IPS-NIHi7 (cell line): ENCODE measurements around the gene KAT2A.

ENCODE experiments used
- DNase-seq: peaks from one replicate; pipeline ENCODE4 v3.0.0; 2012; ENCODE audit warnings: mixed read lengths; ENCODE audit errors: extremely low spot score

KAT2A gene

DNA sequence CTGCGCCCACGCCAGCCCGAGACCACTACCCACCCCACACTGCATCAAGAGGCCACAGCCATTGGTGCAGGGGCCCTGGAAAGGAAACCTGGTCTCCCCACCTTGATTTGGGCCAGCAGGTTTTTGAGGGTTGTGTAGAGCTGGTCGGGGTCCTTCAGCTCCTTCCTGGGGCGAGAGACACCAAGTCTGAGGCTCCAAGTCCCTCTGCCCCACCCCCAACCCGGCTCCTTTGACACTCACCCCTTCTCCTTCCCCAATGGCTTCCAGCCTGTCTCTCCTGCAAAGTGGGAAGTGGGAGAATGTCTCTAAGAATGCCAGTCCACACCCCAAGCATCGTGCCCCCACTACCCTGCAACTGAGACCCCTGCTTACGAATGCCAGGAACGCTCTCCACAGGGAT is 7.0 kb downstream of the KAT2A start:
- no peak for DNase-seq

GRCh38 chr17:42113293-42114069 is 7.7 kb downstream of the KAT2A start:
- no peak for DNase-seq

GRCh38 chr17:42112552-42113176 is 8.5 kb downstream of the KAT2A start, which contains the start of gene DHX58:
TSS of gene DHX58 (minus strand) at chr17:42112714. CDS start at chr17:42111892, 822 bp downstream.
- no peak for DNase-seq

- no peak for DNase-seq
Observed at GRCh38 chr17:42111871-42112551, 9.2 kb downstream of the KAT2A start.

- DNase-seq = no peak
Observed at GRCh38 chr17:42111265-42111636, 9.9 kb downstream of the KAT2A start.

GRCh38 chr17:42110301-42111264 is 10.6 kb downstream of the KAT2A start:
- no peak for DNase-seq

DNA sequence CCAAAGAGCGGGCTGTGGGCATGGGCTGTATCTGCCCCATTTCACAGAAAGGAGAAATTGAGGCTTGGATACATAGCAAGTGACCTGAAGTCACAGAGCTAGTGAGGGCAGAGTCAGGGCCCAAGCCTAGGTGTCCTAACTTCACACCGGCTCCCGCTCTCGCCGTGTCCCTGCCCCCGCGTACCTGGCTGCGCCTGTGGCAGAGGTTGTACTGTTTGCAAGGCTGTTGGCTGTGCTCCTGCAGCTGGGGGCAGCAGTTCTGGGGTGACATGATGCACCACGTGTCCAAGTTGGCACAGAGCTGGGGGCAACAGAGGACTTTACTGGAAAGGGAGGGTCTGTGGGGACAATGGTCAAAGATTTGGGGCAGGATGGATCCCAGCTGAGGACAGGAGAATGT is 12.1 kb downstream of the KAT2A start:
- no peak for DNase-seq

DNA sequence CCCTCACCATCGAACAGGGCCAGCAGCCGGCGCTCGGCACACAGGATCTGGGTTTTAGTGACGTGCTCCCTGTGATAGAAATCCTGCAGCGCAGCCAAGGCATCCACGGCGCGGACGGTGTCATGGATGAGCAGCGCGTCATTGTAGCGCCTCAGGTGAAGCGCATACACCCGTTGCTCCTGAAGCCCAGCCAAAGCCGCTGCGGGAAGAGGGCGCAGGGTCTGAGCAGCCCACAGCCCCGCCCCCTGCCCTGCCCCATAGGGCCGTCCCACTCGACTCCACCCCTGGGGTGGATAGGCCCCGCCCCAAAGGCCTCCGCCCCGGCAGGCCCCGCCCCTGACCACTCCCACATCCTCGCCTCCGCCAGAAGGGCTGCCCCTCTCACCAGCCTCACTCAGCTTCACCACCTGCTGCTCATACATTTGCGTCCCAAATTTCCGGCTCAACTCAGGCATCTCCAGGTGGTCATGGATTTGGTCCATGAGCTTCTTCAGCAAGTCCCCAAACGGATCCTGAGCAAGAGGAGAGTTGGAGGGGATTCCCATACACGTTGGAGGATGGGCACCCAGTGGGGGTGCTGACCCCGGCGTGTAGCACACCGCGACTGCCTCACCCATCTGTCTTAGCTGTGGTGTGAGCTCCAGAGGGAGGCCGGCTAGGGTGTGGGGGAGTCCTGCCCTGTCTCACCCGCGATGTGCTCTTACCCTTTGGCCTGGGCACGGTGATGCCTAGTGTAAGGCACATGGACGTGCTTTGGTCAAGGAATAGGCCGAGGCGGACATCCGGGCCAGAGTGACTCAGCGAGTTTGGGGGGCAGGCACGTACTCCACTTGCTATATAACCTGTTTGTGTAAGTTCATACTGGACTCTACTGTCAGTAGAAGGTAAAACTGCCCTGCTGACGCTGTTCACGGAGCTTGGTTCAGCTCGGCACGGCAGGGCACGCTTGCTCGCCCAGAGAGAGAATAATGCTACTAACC is 13.3 kb downstream of the KAT2A start:
- DNase-seq = peak; percentile 100

DNA sequence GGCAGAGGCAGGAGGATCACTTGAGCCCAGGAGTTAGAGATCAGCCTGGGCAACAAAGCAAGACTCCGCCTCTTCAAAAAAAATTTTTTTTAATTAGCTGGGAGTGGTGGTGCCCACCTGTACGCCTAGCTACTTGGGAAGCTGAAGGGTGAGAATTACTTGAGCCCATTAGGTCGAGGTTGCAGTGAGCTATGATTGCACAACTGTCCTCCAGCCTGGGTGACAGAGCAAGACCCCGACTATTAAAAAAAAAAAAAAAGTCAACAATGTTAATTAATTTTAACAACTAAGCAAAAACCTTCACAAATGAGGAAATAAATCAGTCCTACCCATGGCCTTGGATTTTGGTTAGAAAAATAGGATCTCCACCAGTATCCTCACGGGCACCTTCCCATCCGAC is 14.0 kb downstream of the KAT2A start:
- DNase-seq = no peak

DNA sequence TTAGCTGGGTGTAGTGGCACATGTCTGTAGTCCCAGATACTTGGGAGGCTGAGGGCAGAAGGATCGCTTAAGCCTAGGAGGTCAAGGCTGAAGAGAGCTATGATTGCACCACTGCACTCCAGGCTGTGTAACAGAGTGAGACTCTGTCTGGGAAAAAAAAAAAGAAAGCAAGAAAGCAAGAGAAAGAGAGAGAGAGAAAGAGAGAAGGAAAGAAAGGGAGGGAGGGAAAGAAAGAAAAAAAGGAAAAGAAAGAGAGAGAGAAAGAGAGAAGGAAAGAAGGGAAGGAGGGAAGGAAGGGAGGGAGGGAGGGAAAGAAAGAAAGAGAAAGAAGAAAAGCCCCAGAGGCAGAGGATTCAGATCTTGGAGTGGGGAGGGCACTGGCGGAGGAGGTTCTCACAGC is 15.2 kb downstream of the KAT2A start:
- DNase-seq = no peak

GRCh38 chr17:42104264-42104663 is 16.9 kb downstream of the KAT2A start:
- no peak for DNase-seq

- DNase-seq = no peak
Observed at GRCh38 chr17:42103221-42103954, 17.8 kb downstream of the KAT2A start.

DNA sequence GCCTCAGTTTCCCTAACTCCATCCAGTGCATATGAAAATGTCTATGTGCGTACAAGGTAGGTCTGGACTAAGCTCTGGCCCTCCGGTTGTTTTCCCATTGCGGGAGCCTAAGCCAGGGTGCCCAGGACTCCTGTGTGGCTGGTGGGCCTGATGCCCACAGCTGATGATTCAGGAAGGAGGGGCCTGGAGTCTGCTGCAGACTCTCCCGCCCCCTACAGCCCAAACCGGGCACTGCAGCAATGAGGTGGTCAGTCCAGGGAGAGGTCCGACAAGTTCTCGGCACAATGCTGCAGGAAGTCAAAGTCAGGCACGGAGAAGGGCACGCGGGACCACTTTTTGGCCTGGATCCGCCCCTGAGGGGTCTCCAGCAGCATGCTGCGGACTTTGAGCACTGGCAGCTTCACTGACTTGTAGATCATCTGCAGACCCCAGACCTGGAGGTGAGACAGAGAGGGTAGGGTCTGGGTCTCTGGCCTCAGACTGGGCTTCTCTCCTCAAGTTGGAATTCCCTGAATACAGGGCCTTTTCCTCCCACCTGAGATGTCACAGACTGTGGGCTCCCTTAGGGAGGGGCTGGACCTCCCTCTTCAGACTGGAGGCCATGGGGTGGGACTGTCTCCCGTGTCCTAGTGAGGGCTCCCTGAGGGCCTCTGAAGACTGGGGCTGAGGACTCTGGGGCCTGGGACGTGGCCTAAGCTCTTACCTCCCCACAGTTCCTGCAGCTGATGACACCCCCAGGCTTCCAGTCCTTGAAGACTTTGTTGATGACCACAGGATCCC is 19.5 kb downstream of the KAT2A start:
- peak; percentile 93 for DNase-seq

DNA sequence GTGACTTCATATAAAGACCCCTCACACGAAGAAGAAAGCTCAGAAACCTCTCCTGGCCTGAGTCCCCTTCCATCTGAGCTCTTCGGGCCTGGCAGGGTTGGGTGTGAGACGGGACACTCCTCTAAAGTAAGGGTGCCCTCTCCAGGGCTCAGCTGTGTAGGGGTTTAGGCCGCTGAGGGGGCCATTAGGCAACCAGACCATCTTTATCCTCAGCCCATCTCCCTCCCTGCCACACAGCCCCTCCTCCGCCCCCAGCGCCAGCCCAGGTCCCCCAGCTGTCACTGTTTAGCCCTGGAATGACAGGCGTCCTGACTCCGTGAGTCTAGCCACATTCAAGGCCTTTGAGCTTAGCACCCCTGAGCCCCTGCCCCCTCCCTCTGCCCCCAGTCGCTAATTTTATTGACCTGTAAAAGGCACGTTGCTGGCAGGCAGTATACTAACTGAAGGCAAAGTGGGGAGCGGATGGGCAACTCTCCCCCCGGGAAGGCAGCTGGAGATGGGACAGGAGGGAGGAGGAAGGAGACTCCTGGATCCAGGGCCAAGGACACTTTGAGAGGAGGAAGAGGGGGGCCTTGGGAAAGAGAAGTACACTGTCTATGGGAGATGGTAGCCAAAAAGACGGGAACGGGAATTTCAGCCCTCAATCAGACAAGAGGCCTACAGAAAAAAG is 22.3 kb downstream of the KAT2A start:
- DNase-seq = no peak

DNA sequence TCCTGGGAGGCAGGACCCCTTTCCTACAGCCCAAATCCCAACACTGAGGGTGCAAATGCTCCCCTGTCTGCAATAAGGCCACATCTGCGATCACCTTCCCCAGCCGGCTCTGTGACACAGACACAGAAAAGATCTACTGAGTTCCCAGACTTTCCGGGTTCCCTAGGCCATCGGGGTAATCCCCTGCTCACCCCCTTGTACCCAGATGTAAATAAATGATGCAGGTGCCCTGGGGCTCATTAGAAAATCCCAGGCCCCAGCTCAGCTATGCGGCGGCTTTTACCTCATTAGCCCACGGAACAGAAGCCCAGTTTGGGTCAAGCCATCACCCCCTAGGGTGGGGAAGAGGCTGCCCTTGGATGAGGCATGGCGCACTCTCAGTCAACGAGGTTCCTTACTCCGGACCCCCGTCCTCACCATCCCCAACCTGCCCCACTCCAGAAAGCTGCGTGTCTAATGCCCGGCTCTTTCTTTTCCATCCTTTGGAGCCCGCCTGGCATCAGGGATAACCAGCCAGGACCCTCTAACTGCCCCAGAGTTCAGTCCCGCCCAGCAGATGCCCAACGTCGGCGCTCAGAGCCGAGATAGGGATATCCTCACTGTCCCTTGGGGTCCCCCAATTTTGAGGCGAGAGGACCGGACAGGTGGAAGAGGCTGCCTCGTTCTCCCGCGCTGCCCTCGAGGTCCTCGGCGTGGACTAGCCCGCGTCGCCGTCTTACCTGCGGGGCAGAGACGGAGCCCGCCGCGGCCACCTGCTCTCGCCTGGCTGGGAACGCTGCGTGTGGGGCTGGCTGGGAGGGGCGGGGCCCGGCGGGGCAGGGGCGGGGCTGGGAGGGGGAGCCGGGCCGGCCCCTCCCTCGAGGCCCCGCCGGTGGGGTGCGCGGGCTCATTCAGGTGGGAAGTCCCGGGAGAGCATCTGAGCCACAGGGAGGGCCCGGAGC is 23.2 kb downstream of the KAT2A start, which contains the start of gene ZNF385C:
ZNF385C (minus strand) TSS at position 783 of the 941 bp plus-strand sequence. CDS start 35,417 bp downstream, outside the sequence.
- DNase-seq = peak; percentile 70

GRCh38 chr17:42096360-42097111 is 24.6 kb downstream of the KAT2A start:
- no peak for DNase-seq
